ENCODE measurements around the gene BOLL.
"Not testable (repeated sequence)": the region's sequence is repeated elsewhere in the genome, so short reads cannot be mapped to it uniquely, and the experiment has no call there.

The BOLL gene

GRCh38 chr2:197784956-197785941 lies at the start of gene BOLL:
Gene BOLL, minus strand, starts transcription at chr2:197785319. Its CDS starts 3,469 bp downstream, at chr2:197781850.
- no peak for DNase-seq

- DNase-seq, result not testable (repeated sequence)
Observed at GRCh38 chr2:197834771-197835170, 49.7 kb upstream of the BOLL start.

GRCh38 chr2:197828464-197829135 lies 43.5 kb upstream of the BOLL start:
- DNase-seq, result no peak

- DNase-seq, result no peak
Observed at GRCh38 chr2:197827618-197828017, 42.5 kb upstream of the BOLL start.

- DNase-seq, result no peak
Observed at GRCh38 chr2:197822333-197822732, 37.2 kb upstream of the BOLL start.

GRCh38 chr2:197821550-197822289 lies 36.6 kb upstream of the BOLL start:
- no peak for DNase-seq

- no peak for DNase-seq
Observed at GRCh38 chr2:197814526-197814925, 29.4 kb upstream of the BOLL start.

GRCh38 chr2:197813093-197813787 lies 28.1 kb upstream of the BOLL start:
- DNase-seq, result no peak

- no peak for DNase-seq
Observed at GRCh38 chr2:197810491-197810890, 25.4 kb upstream of the BOLL start.

GRCh38 chr2:197810016-197810415 lies 24.9 kb upstream of the BOLL start:
- DNase-seq, result no peak

- no peak for DNase-seq
Observed at GRCh38 chr2:197809064-197809463, 23.9 kb upstream of the BOLL start.

- no peak for DNase-seq
Observed at GRCh38 chr2:197805715-197806633, 20.9 kb upstream of the BOLL start.

GRCh38 chr2:197804758-197805714 lies 19.9 kb upstream of the BOLL start:
- no peak for DNase-seq

GRCh38 chr2:197804049-197804757 lies 19.1 kb upstream of the BOLL start, which contains the start of gene PLCL1:
Gene PLCL1, plus strand, starts transcription at chr2:197804593.
- DNase-seq, result peak; percentile 65 to 78

GRCh38 chr2:197803033-197803444 lies 17.9 kb upstream of the BOLL start:
- no peak for DNase-seq

- no peak for DNase-seq
Observed at GRCh38 chr2:197801033-197801432, 15.9 kb upstream of the BOLL start.

GRCh38 chr2:197800091-197800490 lies 15.0 kb upstream of the BOLL start:
- DNase-seq, result no peak

- DNase-seq, result no peak
Observed at GRCh38 chr2:197799068-197799467, 13.9 kb upstream of the BOLL start.

- no peak for DNase-seq
Observed at GRCh38 chr2:197798187-197798586, 13.1 kb upstream of the BOLL start.

Data from cerebellar nuclear complex (tissue), 1 donor.